IPS-18c (cell line): ENCODE results near the gene METTL26.

Source experiments
- H3K4me3 ChIP-seq: 2 replicates; pipeline ENCODE4 v1.7.0; 2013; ENCODE audit warnings: low read depth, mild to moderate bottlenecking, low read length, moderate library complexity; ENCODE audit not compliant: insufficient read depth
- H3K9me3 ChIP-seq: one replicate; pipeline ENCODE4 v1.6.1; 2013; ENCODE audit warnings: mild to moderate bottlenecking, low read length, moderate library complexity; ENCODE audit not compliant: control insufficient read depth, insufficient read depth

METTL26 gene

GRCh38 chr16:666572-666971, 30.5 kb upstream of the METTL26 start:
- H3K4me3 ChIP-seq: no peak overlapping the region
- no peaks in the 10 kb centered on the region for H3K9me3 ChIP-seq

DNA sequence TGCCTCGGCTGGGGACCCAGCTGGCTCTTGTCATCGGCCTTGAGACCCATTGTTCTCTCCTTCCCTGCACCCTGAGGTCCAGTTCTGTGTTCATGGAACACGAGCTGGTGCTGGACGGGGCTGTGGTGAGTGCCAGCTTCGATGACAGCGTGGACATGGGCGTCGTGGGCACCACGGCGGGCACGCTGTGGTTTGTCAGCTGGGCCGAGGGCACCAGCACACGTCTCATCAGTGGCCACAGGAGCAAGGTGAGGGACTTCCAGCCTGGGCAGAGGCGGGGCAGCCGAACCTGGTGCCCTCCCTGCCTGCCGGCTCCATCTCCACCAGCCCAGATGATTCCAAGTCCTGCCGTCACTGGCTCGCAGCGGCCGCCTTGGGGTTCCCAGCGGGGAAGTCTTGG, 26.5 kb upstream of the METTL26 start:
- Histone ChIP-seq H3K4me3 (no peak overlapping the region), H3K9me3 (no peaks in the 10 kb centered on the region)

DNA sequence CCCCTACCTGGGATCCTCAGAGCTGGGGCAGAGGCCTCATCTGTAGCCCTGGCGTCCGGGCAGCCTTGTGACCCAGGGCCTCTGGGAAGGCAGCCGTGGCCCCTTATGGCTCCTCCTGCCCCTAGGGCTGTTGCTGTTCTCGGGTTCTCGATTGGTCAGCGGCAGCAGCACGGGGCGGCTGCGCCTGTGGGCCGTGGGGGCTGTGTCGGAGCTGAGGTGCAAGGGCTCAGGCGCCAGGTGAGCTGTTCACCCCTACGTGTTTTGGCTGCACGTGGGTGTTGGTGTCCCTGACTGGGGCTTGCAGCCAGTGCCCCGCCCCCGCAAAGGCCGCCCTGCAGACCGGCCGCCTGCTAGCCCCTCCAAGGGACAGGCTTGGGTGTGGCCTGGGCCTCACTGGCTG, 26.0 kb upstream of the METTL26 start:
- Histone ChIP-seq H3K4me3 (no peak overlapping the region), H3K9me3 (no peaks in the 10 kb centered on the region)

GRCh38 chr16:661184-661821, 25.2 kb upstream of the METTL26 start:
- Histone ChIP-seq H3K9me3 (no peaks in the 10 kb centered on the region), H3K4me3 (no peak overlapping the region)

- Histone ChIP-seq H3K9me3 (no peaks in the 10 kb centered on the region), H3K4me3 (no peak overlapping the region)
Measured at GRCh38 chr16:660459-661183, 24.5 kb upstream of the METTL26 start.

DNA sequence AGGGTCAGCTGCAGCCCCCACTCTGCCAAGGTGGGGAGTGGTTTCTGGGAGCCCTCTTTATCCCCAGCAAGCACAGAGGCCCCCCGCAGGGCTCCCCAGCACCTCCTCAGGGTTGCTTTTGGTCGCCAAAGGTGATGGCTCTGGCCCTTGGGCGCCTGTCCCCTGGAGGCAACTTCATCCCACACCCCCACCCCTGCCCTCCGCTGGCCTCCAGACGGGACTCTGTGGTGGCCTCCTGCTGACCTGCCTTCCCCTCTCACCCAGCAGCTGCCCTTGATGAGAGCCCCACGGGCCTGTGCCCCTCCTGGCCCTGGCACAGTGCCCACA, 24.0 kb upstream of the METTL26 start:
- H3K9me3 ChIP-seq: no peaks in the 10 kb centered on the region

GRCh38 chr16:659618-660017, 23.5 kb upstream of the METTL26 start:
- H3K9me3 ChIP-seq: no peaks in the 10 kb centered on the region
- H3K4me3 ChIP-seq: no peak overlapping the region

More for the DNA sequence above, 24.0 kb upstream of the METTL26 start:
- H3K4me3 ChIP-seq: no peak overlapping the region

DNA sequence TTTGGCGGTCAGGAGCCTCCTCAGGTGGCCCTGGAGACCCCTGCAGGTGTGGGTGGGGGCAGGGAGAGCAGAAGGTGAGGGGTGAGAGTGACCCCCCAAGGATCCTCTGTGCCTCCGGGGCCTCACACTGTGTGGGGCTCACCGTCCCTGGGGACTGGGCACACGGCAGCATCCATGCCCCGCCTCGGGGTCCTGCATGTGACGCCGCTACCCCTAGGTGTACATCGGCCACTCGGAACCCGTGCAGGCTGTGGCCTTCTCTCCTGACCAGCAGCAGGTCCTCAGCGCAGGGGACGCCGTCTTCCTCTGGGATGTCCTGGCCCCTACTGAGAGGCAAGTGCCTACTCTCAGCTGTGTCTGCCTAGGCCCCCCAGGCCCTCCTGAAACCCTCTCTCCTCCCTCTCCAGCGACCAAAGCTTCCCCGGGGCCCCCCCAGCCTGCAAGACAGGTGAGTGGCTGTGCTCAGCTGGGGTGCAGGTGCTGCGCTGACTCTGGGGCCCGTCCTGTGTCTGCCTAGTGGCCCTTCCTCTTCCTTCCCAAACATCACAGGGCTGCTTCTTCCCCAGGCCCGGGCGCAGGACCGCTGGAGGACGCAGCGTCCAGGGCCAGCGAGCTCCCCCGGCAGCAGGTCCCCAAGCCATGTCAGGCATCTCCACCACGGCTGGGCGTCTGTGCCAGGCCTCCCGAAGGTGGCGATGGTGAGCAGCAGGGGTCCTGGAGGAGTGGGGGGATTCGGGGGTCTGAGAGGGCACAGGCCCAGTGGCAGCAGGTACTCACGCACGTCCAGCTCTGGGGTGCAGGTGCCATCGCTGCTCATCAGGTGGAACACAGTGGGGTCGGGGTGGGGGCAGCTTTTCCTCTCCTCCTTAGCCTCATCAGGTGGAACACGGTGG, 22.8 kb upstream of the METTL26 start:
- H3K4me3 ChIP-seq: no peak overlapping the region
- H3K9me3 ChIP-seq: no peaks in the 10 kb centered on the region

GRCh38 chr16:657487-657886, 21.4 kb upstream of the METTL26 start:
- H3K4me3 ChIP-seq: no peak overlapping the region
- H3K9me3 ChIP-seq: no peaks in the 10 kb centered on the region

GRCh38 chr16:654034-654433, 17.9 kb upstream of the METTL26 start:
- H3K9me3 ChIP-seq: no peaks in the 10 kb centered on the region
- H3K4me3 ChIP-seq: no peak overlapping the region

GRCh38 chr16:652454-653305, 16.6 kb upstream of the METTL26 start:
- no peak overlapping the region for H3K4me3 ChIP-seq
- no peaks in the 10 kb centered on the region for H3K9me3 ChIP-seq

DNA sequence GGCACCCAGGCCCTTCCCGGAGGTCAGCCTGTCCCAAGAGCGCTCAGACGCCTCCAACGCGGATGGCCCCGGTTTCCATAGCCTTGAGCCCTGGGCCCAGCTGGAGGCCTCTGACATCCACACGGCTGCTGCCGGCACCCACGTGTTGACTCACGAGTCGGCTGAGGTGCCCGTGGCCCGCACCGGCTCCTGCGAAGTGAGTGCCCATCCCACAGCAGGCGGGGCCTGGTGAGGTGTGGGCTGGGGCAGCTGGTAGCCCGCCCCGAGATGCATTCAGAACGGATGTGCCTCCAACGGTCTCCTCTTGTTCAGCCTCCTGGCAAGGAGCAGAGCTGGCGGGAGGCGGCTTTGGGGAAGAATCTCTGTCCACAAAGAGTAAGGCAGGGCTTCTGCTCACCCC, 15.7 kb upstream of the METTL26 start:
- no peak overlapping the region for H3K4me3 ChIP-seq
- H3K9me3 ChIP-seq: no peaks in the 10 kb centered on the region

- Histone ChIP-seq H3K4me3 (peak overlapping the region; percentile 73), H3K9me3 (no peaks in the 10 kb centered on the region)
Measured at GRCh38 chr16:649631-650030, 13.5 kb upstream of the METTL26 start.

- no peaks in the 10 kb centered on the region for H3K9me3 ChIP-seq
- peak within 1 kb of the TSS; percentile 73 for H3K4me3 ChIP-seq
Measured at GRCh38 chr16:648781-649589, 12.9 kb upstream of the METTL26 start, which contains the start of gene WDR90. TSS of gene WDR90 (plus strand) at chr16:649365. CDS start at chr16:649417, 52 bp downstream.

DNA sequence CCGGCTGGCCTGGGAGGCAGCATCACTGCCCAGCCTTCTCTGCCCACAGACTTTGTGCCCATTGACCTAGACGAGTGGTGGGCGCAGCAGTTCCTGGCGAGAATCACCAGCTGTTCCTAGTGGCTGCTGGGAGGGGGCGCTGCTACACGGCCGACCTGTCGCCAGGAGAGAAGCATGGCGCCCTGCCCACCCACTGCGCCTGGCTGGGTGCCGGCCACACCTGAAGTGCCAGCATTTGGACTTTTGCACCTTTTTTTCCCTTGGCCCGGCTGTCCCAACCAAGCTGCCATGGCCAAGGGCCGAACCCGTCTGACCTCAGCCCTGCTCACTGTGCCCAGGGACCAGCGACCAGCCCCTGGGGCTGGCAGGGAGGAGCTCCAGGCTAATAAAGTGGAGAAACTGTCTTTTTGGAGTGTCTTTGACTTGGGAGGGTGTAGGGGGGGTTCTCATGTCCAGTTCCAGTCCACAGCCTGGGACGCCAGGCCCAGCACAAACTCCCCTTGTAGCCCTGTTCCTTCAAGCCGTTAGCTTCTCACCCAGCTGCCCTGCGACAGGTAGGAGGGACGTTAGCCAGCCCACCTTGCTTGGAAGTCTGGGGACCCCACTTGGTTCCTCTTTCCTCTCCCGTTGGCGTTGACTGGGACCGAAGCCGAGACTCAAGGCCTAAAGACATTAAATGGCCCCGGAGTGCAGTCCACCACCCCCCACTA, 12.1 kb upstream of the METTL26 start:
- peak overlapping the region; percentile 73 for H3K4me3 ChIP-seq
- H3K9me3 ChIP-seq: no peaks in the 10 kb centered on the region
